GM23338 (cell line): Measurements from ENCODE around the gene ADD3. TPM values are rescaled to one million over a fixed set of nuclear protein-coding genes. Genes with fewer than 3 reads are reported as not detected.

ENCODE experiments used
- ATAC-seq: fragments of 200-7000 bp; cut with Tn5 transposase; 3 replicates; pipeline ENCODE4 v1.9.1; 2020
- DNase-seq: peaks from one replicate; pipeline ENCODE4 v3.0.0-alpha.2; 2015; ENCODE audit warnings: low spot score
- H2AFZ ChIP-seq: fragments of 200-600 bp; sonication (generic); 2 replicates; pipeline ENCODE4 v1.8.0; 2016; ENCODE audit warnings: antibody characterized with exemption, mild to moderate bottlenecking, moderate library complexity
- H3F3A ChIP-seq: fragments of 200-600 bp; sonication (generic); replicated peaks from 2 replicates; pipeline ENCODE4 v1.8.0; 2017; ENCODE audit warnings: antibody characterized with exemption, mixed run types, low read depth
- H3K27ac ChIP-seq: fragments of 200-600 bp; sonication (generic); 2 replicates; pipeline ENCODE4 v1.6.1; 2016; ENCODE audit warnings: low read depth
- H3K27me3 ChIP-seq: fragments of 200-600 bp; sonication (generic); 2 replicates; pipeline ENCODE4 v1.8.0; 2016; ENCODE audit warnings: mild to moderate bottlenecking, mixed run types, moderate library complexity; ENCODE audit not compliant: insufficient read depth
- H3K36me3 ChIP-seq: fragments of 200-600 bp; sonication (generic); 2 replicates; pipeline ENCODE4 v1.8.0; 2016; ENCODE audit warnings: mild to moderate bottlenecking; ENCODE audit not compliant: insufficient read depth
- H3K4me1 ChIP-seq: fragments of 200-600 bp; sonication (generic); 2 replicates; pipeline ENCODE4 v1.8.0; 2016; ENCODE audit warnings: mild to moderate bottlenecking, moderate library complexity; ENCODE audit not compliant: insufficient read depth
- H3K4me2 ChIP-seq: fragments of 200-600 bp; sonication (generic); 2 replicates; pipeline ENCODE4 v1.7.1; 2017; ENCODE audit warnings: mixed run types
- H3K4me3 ChIP-seq: fragments of 200-600 bp; sonication (generic); 2 replicates; pipeline ENCODE4 v1.6.1; 2016; ENCODE audit warnings: mixed run types
- H3K79me2 ChIP-seq: fragments of 200-600 bp; sonication (generic); replicated peaks from 2 replicates; pipeline ENCODE4 v1.8.0; 2017; ENCODE audit warnings: mild to moderate bottlenecking; ENCODE audit not compliant: insufficient read depth
- H3K9me2 ChIP-seq: fragments of 200-600 bp; sonication (generic); 2 replicates; pipeline ENCODE4 v1.8.0; 2017; ENCODE audit not compliant: insufficient read depth
- H4K20me1 ChIP-seq: fragments of 200-600 bp; sonication (generic); replicated peaks from 2 replicates; pipeline ENCODE4 v1.8.0; 2017; ENCODE audit warnings: mild to moderate bottlenecking; ENCODE audit not compliant: insufficient read depth
- H3K27ac Mint-ChIP-seq: 2 replicates; pipeline ENCODE4 v1.8.0; 2020; ENCODE audit warnings: inconsistent platforms, mild to moderate bottlenecking, moderate library complexity, mixed read lengths
- H3K27me3 Mint-ChIP-seq: 3 replicates; pipeline ENCODE4 v1.8.0; 2022; ENCODE audit warnings: low read depth, mild to moderate bottlenecking, moderate library complexity, mixed read lengths, inconsistent platforms; ENCODE audit not compliant: insufficient read depth, poor library complexity
- H3K36me3 Mint-ChIP-seq: 3 replicates; pipeline ENCODE4 v1.8.0; 2021; ENCODE audit warnings: low read depth, mild to moderate bottlenecking, inconsistent platforms, moderate library complexity, mixed read lengths
- H3K4me1 Mint-ChIP-seq: 3 replicates; pipeline ENCODE4 v1.8.0; 2020; ENCODE audit warnings: mild to moderate bottlenecking, inconsistent platforms, mixed read lengths
- H3K4me3 Mint-ChIP-seq: 3 replicates; pipeline ENCODE4 v1.8.0; 2021; ENCODE audit warnings: moderate library complexity, mild to moderate bottlenecking, inconsistent platforms, mixed read lengths
- H3K9me3 Mint-ChIP-seq: 3 replicates; pipeline ENCODE4 v1.8.0; 2020; ENCODE audit warnings: moderate library complexity, mild to moderate bottlenecking, inconsistent platforms, mixed read lengths
- CTCF ChIP-seq, 2 experiments: fragments of 200-600 bp in 1 of 2; sonication (generic) in 1 of 2; conservative IDR thresholded peaks; 2 replicates each; pipeline versions ENCODE4 v1.5.1 to v1.6.1; 2016 to 2017; ENCODE audit warnings: antibody characterized with exemption in 2 of 2, low read depth in 2 of 2, mild to moderate bottlenecking in 2 of 2, moderate library complexity in 1 of 2
- ETS1 ChIP-seq: IDR thresholded peaks from 2 replicates; pipeline ENCODE4 v1.6.1; 2016; ENCODE audit warnings: antibody characterized with exemption
- STAT1 ChIP-seq: IDR thresholded peaks from one replicate; pipeline ENCODE4 v1.6.1; 2016; ENCODE audit warnings: antibody characterized with exemption; ENCODE audit not compliant: unreplicated experiment
- ZNF114 ChIP-seq: fragments of 250-450 bp; sonication (Bioruptor Pico); IDR thresholded peaks from 2 replicates; pipeline ENCODE4 v1.5.0; 2020; ENCODE audit warnings: mild to moderate bottlenecking, moderate library complexity
- ZNF331 ChIP-seq: fragments of 250-450 bp; sonication (Bioruptor Pico); IDR thresholded peaks from 2 replicates; pipeline ENCODE4 v1.5.0; 2020; ENCODE audit warnings: low read depth, mild to moderate bottlenecking, moderate library complexity
- ZNF462 ChIP-seq: fragments of 250-450 bp; sonication (Bioruptor Pico); IDR thresholded peaks from 2 replicates; pipeline ENCODE4 v1.5.0; 2020; ENCODE audit warnings: mild to moderate bottlenecking, moderate library complexity
- polyA plus RNA-seq: library from polyadenylated mRNA; unstranded; fragments of >200 nt; fragmentation: Nextera tagmentation; extraction: Ambion mirVana; gene quantifications from 2 replicates; pipeline ENCODE4 v1.2.1, GENCODE V29; 2016
- total RNA-seq: library from RNA; depleted of rRNA; stranded (reverse); fragments of >200 nt; shearing (Covaris generic); gene quantifications from 2 replicates; pipeline ENCODE4 v1.2.3, GENCODE V29; 2014

Gene ADD3
- total and polyA plus RNA-seq, 2 experiments from 2014 or later = 68.5 to 767 TPM

GRCh38 chr10:110181451-110181850 is 173.7 kb downstream of the ADD3 start:
- DNase-seq = no peak
- Histone ChIP-seq H4K20me1 (no peaks in the 10 kb centered on the region), H2AFZ (no peak overlapping the region), H3K79me2 (no peaks in the 10 kb centered on the region), H3K4me3 (no peak overlapping the region), H3F3A (peaks cover 4% of the 10 kb centered on the region; the same call in 1 of the 2 replicates), H3K27ac (no peak overlapping the region), H3K4me2 (no peak overlapping the region), H3K36me3 (no peaks in the 10 kb centered on the region), H3K27me3 (peaks cover 29% of the 10 kb centered on the region), H3K9me2 (no peaks in the 10 kb centered on the region), H3K4me1 (peaks cover 1% of the 10 kb centered on the region)
- H3K27ac Mint-ChIP-seq = no peak overlapping the region
- no peak for ATAC-seq
- H3K36me3 Mint-ChIP-seq = no peaks in the 10 kb centered on the region
- H3K27me3 Mint-ChIP-seq = peaks cover 14% of the 10 kb centered on the region
- H3K9me3 Mint-ChIP-seq = peaks cover 2% of the 10 kb centered on the region; the same call in 1 of the 3 replicates
- H3K4me1 Mint-ChIP-seq = peaks cover 7% of the 10 kb centered on the region
- H3K4me3 Mint-ChIP-seq = no peak overlapping the region
- TF ChIP-seq ZNF462 (CRISPR knock-in tag) (no peak), STAT1 (no peak), CTCF (conservative IDR thresholded peaks at IDR 0.05; ENCODE audit: low read depth in 2 of 2) (no peak), ZNF114 (CRISPR knock-in tag) (no peak), ZNF331 (CRISPR knock-in tag) (no peak), ETS1 (no peak)
